Neural crest cell (in vitro differentiated cells): ENCODE data around the gene MYL5. TPM values are rescaled to one million over a fixed set of nuclear protein-coding genes. Genes with fewer than 3 reads are reported as not detected.
"Not testable (repeated sequence)": the region's sequence is repeated elsewhere in the genome, so short reads cannot be mapped to it uniquely, and the experiment has no call there.

ENCODE experiments used
- DNase-seq: peaks from one replicate; pipeline ENCODE4 v3.0.0; 2021; ENCODE audit warnings: low read depth, mixed read lengths, low spot score
- H3K27ac Mint-ChIP-seq: one replicate; pipeline ENCODE4 v1.8.0; 2021; ENCODE audit warnings: mild to moderate bottlenecking, mixed read lengths; ENCODE audit not compliant: unreplicated experiment
- H3K27me3 Mint-ChIP-seq: 2 replicates; pipeline ENCODE4 v1.8.0; 2021; ENCODE audit warnings: low read depth, mild to moderate bottlenecking, mixed read lengths
- H3K36me3 Mint-ChIP-seq: 2 replicates; pipeline ENCODE4 v1.8.0; 2021; ENCODE audit warnings: low read depth, mild to moderate bottlenecking, mixed read lengths
- H3K4me1 Mint-ChIP-seq: 2 replicates; pipeline ENCODE4 v1.8.0; 2021; ENCODE audit warnings: mixed read lengths
- H3K4me3 Mint-ChIP-seq: one replicate; pipeline ENCODE4 v1.8.0; 2021; ENCODE audit warnings: mild to moderate bottlenecking, mixed read lengths
- H3K9me3 Mint-ChIP-seq: 2 replicates; pipeline ENCODE4 v1.8.0; 2021; ENCODE audit warnings: mixed read lengths
- total RNA-seq: library from RNA; stranded (reverse); gene quantifications from 2 replicates; pipeline ENCODE4 v1.2.1, GENCODE V29; 2021
- TF ChIP-seq, protein P1 (sequence below): fragments of 200-600 bp; sonication (generic); conservative IDR thresholded peaks from 2 replicates; pipeline ENCODE4 v1.5.0; 2021; ENCODE audit warnings: antibody characterized with exemption, mild to moderate bottlenecking

MYL5 gene
- total RNA-seq, 1 donor from 2014 or later, result 10.8 TPM

DNA sequence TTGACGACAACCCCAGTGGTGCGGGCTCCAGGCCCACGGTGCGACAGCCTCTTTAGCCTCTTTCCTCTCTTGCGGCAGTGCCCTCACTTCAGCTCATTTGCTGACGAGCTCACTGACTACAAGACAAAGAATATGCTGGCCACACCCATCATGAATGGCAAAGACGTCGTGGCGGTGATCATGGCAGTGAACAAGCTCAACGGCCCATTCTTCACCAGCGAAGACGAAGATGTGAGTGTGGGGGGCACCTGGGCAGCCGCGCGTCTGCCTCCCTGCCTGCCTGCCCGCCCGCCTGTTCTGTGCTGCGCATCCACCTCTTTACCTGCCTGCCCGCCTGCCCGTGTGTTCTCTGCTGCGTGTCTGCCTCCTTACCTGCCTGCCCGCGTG is 39.8 kb upstream of the MYL5 start:
- H3K27ac Mint-ChIP-seq, result no peak overlapping the region
- no peak overlapping the region for H3K4me3 Mint-ChIP-seq
- H3K36me3 Mint-ChIP-seq, result peaks cover 6% of the 10 kb centered on the region
- H3K4me1 Mint-ChIP-seq, result peaks cover 4% of the 10 kb centered on the region
- no peaks in the 10 kb centered on the region for H3K27me3 Mint-ChIP-seq
- TF ChIP-seq, protein P1, sequence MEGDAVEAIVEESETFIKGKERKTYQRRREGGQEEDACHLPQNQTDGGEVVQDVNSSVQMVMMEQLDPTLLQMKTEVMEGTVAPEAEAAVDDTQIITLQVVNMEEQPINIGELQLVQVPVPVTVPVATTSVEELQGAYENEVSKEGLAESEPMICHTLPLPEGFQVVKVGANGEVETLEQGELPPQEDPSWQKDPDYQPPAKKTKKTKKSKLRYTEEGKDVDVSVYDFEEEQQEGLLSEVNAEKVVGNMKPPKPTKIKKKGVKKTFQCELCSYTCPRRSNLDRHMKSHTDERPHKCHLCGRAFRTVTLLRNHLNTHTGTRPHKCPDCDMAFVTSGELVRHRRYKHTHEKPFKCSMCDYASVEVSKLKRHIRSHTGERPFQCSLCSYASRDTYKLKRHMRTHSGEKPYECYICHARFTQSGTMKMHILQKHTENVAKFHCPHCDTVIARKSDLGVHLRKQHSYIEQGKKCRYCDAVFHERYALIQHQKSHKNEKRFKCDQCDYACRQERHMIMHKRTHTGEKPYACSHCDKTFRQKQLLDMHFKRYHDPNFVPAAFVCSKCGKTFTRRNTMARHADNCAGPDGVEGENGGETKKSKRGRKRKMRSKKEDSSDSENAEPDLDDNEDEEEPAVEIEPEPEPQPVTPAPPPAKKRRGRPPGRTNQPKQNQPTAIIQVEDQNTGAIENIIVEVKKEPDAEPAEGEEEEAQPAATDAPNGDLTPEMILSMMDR, result no peak
- no peak for DNase-seq
- H3K9me3 Mint-ChIP-seq, result peaks cover 7% of the 10 kb centered on the region

DNA sequence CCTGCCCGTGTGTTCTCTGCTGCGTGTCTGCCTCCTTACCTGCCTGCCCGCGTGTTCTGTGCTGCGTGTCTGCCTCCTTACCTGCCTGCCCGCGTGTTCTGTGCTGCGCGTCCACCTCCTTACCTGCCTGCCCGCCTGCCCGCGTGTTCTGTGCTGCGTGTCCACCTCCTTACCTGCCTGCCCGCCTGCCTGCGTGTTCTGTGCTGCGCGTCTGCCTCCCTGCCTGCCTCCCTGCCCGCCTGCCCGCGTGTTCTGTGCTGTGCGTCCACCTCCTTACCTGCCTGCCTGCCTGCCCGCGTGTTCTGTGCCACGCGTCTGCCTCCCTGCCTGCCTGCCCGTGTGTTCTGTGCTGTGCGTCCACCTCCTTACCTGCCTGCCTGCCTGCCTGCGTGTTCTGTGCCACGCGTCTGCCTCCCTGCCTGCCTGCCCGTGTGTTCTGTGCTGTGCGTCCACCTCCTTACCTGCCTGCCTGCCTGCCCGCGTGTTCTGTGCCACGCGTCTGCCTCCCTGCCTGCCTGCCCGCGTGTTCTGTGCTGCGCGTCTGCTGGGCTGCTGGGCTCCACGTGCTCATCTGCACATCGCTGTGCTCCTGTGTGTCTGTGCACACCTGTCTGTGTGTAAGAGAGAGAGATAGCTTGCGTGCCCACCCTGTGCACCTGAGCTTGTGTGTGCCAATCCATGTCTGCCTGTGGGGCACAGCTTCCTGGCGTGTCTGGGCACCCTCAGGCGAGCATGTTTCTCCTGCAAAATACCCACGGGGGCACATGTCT is 39.1 kb upstream of the MYL5 start:
- not testable (repeated sequence) for H3K36me3 Mint-ChIP-seq, H3K4me1 Mint-ChIP-seq, DNase-seq, H3K9me3 Mint-ChIP-seq, H3K27me3 Mint-ChIP-seq, H3K4me3 Mint-ChIP-seq, H3K27ac Mint-ChIP-seq

GRCh38 chr4:635851-636627 is 38.3 kb upstream of the MYL5 start:
- Mint-ChIP-seq H3K9me3 (peaks cover 5% of the 10 kb centered on the region), H3K27ac (no peak overlapping the region), H3K4me3 (no peak overlapping the region), H3K27me3 (no peaks in the 10 kb centered on the region), H3K4me1 (peaks cover 4% of the 10 kb centered on the region), H3K36me3 (peaks cover 3% of the 10 kb centered on the region)
- no peak for DNase-seq
- TF ChIP-seq, protein P1, result no peak

- TF ChIP-seq, protein P1, result no peak
- H3K27me3 Mint-ChIP-seq, result no peaks in the 10 kb centered on the region
- H3K4me3 Mint-ChIP-seq, result no peak overlapping the region
- H3K9me3 Mint-ChIP-seq, result no peaks in the 10 kb centered on the region
- H3K4me1 Mint-ChIP-seq, result peaks cover 4% of the 10 kb centered on the region
- no peak overlapping the region for H3K27ac Mint-ChIP-seq
- H3K36me3 Mint-ChIP-seq, result peaks cover 2% of the 10 kb centered on the region
- DNase-seq, result no peak
Measured at GRCh38 chr4:636628-637159, 37.6 kb upstream of the MYL5 start.

DNA sequence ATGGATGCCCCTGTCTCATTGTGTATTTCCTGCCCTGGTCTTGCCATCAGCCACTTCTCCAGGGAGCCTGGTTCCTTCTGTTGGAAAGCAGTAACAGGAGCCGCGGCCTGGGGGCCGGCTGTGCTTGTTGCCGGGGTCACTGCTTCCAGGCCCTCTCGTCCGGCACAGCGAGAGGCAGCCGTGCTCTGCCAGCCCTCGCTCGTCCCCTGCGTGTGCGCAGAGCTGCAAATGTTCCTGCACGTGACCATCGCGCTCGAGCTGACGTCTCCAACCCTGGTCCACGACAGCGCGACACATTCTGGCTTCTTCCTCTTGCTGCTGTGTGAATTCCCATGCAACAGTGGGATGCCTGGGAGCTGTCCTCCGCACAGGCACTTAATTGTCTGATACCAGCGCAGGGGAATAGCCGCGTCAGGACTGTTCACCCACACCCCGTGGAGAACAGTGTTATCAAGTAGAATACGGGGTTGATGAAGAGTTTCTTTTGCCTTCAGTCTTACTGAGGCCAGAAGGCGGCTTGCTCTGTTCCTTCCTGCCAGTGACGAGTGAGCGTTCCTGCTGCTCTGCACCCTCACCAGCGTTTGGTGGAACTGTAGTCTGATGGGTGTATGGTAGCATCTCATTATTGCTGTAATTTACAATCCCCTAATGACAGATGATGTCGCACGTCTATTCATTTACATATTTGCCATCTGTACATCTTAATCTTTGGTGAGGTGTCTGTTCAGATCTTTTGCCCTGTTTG is 36.6 kb upstream of the MYL5 start:
- H3K4me3 Mint-ChIP-seq, result no peak overlapping the region
- H3K27me3 Mint-ChIP-seq, result no peaks in the 10 kb centered on the region
- peaks cover 4% of the 10 kb centered on the region for H3K4me1 Mint-ChIP-seq
- TF ChIP-seq, protein P1, result no peak
- H3K36me3 Mint-ChIP-seq, result no peaks in the 10 kb centered on the region
- H3K9me3 Mint-ChIP-seq, result no peaks in the 10 kb centered on the region
- H3K27ac Mint-ChIP-seq, result no peak overlapping the region
- no peak for DNase-seq

GRCh38 chr4:642366-642765 is 32.0 kb upstream of the MYL5 start:
- H3K9me3 Mint-ChIP-seq, H3K4me3 Mint-ChIP-seq, H3K27me3 Mint-ChIP-seq, H3K4me1 Mint-ChIP-seq, DNase-seq, H3K36me3 Mint-ChIP-seq, H3K27ac Mint-ChIP-seq: not testable (repeated sequence)
